H9 (cell line): ENCODE data around the gene TRMU. TPM values are rescaled to one million over a fixed set of nuclear protein-coding genes. Genes with fewer than 3 reads are reported as not detected.

Experiments
- DNase-seq: peaks from one replicate; pipeline ENCODE4 v3.0.0-alpha.2; 2017
- H2AFZ ChIP-seq: one replicate; pipeline ENCODE4 v1.6.1; 2013; ENCODE audit warnings: mild to moderate bottlenecking, low read length, control low read depth, moderate library complexity
- H2AK5ac ChIP-seq: 2 replicates; pipeline ENCODE4 v1.6.1; 2013; ENCODE audit warnings: low read length, control low read depth, mixed read lengths; ENCODE audit not compliant: insufficient read length
- H2BK120ac ChIP-seq: one replicate; pipeline ENCODE4 v1.6.1; 2013; ENCODE audit warnings: low read depth, mild to moderate bottlenecking, low read length, control low read depth, inconsistent platforms; ENCODE audit not compliant: poor library complexity, severe bottlenecking
- H2BK12ac ChIP-seq: 2 replicates; pipeline ENCODE4 v1.6.1; 2013; ENCODE audit warnings: low read length, control low read depth, mixed read lengths, low read depth; ENCODE audit not compliant: insufficient read length
- H2BK15ac ChIP-seq: 2 replicates; pipeline ENCODE4 v1.6.1; 2013; ENCODE audit warnings: low read depth, low read length, control low read depth
- H2BK20ac ChIP-seq: one replicate; pipeline ENCODE4 v1.6.1; 2013; ENCODE audit warnings: low read depth, mild to moderate bottlenecking, low read length, control low read depth, inconsistent platforms; ENCODE audit not compliant: poor library complexity, severe bottlenecking
- H2BK5ac ChIP-seq: 2 replicates; pipeline ENCODE4 v1.6.1; 2013; ENCODE audit warnings: low read length, control low read depth, mixed read lengths; ENCODE audit not compliant: insufficient read length
- H3K14ac ChIP-seq: 2 replicates; pipeline ENCODE4 v1.6.1; 2013; ENCODE audit warnings: low read length, control low read depth; ENCODE audit not compliant: insufficient read depth
- H3K18ac ChIP-seq: 2 replicates; pipeline ENCODE4 v1.6.1; 2013; ENCODE audit warnings: low read depth, mild to moderate bottlenecking, mixed read lengths, low read length, control low read depth; ENCODE audit not compliant: insufficient read length
- H3K23ac ChIP-seq: 2 replicates; pipeline ENCODE4 v1.6.1; 2013; ENCODE audit warnings: low read length, control low read depth, mixed read lengths, low read depth; ENCODE audit not compliant: insufficient read length
- H3K23me2 ChIP-seq: 2 replicates; pipeline ENCODE4 v1.6.1; 2013; ENCODE audit warnings: low read depth, mild to moderate bottlenecking, mixed read lengths, low read length, control low read depth; ENCODE audit not compliant: insufficient read length, poor library complexity, severe bottlenecking
- H3K27ac ChIP-seq: 2 replicates; pipeline ENCODE4 v1.5.1; 2013; ENCODE audit warnings: low read length, control low read depth, mixed read lengths, low read depth; ENCODE audit not compliant: insufficient read length
- H3K27me3 ChIP-seq: 2 replicates; pipeline ENCODE4 v1.6.1; 2013; ENCODE audit warnings: low read length, control low read depth, inconsistent platforms; ENCODE audit not compliant: insufficient read depth
- H3K4ac ChIP-seq: 2 replicates; pipeline ENCODE4 v1.6.1; 2013; ENCODE audit warnings: low read depth, mild to moderate bottlenecking, control low read depth, inconsistent platforms, low read length, moderate library complexity
- H3K4me1 ChIP-seq: 2 replicates; pipeline ENCODE4 v1.6.1; 2013; ENCODE audit warnings: low read length, control low read depth, inconsistent platforms; ENCODE audit not compliant: insufficient read depth
- H3K4me2 ChIP-seq: 2 replicates; pipeline ENCODE4 v1.6.1; 2013; ENCODE audit warnings: low read length, control low read depth, mixed read lengths; ENCODE audit not compliant: insufficient read length, insufficient read depth
- H3K56ac ChIP-seq: 2 replicates; pipeline ENCODE4 v1.6.1; 2013; ENCODE audit warnings: low read depth, mild to moderate bottlenecking, mixed read lengths, low read length, control low read depth; ENCODE audit not compliant: insufficient read length
- H3K79me1 ChIP-seq: 2 replicates; pipeline ENCODE4 v1.6.1; 2013; ENCODE audit warnings: low read depth, mild to moderate bottlenecking, moderate library complexity, low read length, control low read depth, inconsistent platforms; ENCODE audit not compliant: insufficient read depth, poor library complexity, severe bottlenecking
- H3K79me2 ChIP-seq: 2 replicates; pipeline ENCODE4 v1.6.1; 2013; ENCODE audit warnings: low read length, control low read depth, inconsistent platforms; ENCODE audit not compliant: insufficient read depth
- H3K9ac ChIP-seq: 2 replicates; pipeline ENCODE4 v1.6.1; 2013; ENCODE audit warnings: low read length, control low read depth, mixed read lengths; ENCODE audit not compliant: insufficient read length; ENCODE audit errors: extremely low read depth
- H3K9me3 ChIP-seq: one replicate; pipeline ENCODE4 v1.6.1; 2013; ENCODE audit warnings: low read depth, low read length, inconsistent platforms; ENCODE audit not compliant: control insufficient read depth
- H3T11ph ChIP-seq: one replicate; pipeline ENCODE4 v1.6.1; 2013; ENCODE audit warnings: mild to moderate bottlenecking, low read length, control low read depth, inconsistent platforms
- H4K20me1 ChIP-seq: one replicate; pipeline ENCODE4 v1.6.1; 2013; ENCODE audit not compliant: control insufficient read depth, insufficient read length, insufficient read depth
- H4K5ac ChIP-seq: 2 replicates; pipeline ENCODE4 v1.6.1; 2013; ENCODE audit warnings: low read depth, mild to moderate bottlenecking, mixed read lengths, low read length, control low read depth; ENCODE audit not compliant: insufficient read length
- H4K8ac ChIP-seq: replicated peaks from 2 replicates; pipeline ENCODE4 v1.6.1; 2013; ENCODE audit warnings: low read length, control low read depth, mixed read lengths, low read depth; ENCODE audit not compliant: insufficient read length
- H4K91ac ChIP-seq: 2 replicates; pipeline ENCODE4 v1.6.1; 2013; ENCODE audit warnings: low read depth, mild to moderate bottlenecking, moderate library complexity, mixed read lengths, low read length, control low read depth; ENCODE audit not compliant: insufficient read length
- H3K27ac Mint-ChIP-seq, 3 experiments: 2 replicates in 2 of 3; 3 replicates in 1 of 3; pipeline ENCODE4 v1.8.0; 2020 to 2021; ENCODE audit warnings: mixed read lengths in 3 of 3, mild to moderate bottlenecking in 1 of 3, moderate library complexity in 1 of 3
- H3K27me3 Mint-ChIP-seq: 2 replicates; pipeline ENCODE4 v1.8.0; 2021; ENCODE audit warnings: low read depth, mild to moderate bottlenecking, moderate library complexity, mixed read lengths
- H3K36me3 Mint-ChIP-seq, 3 experiments: 2 replicates in 2 of 3; 3 replicates in 1 of 3; pipeline ENCODE4 v1.8.0; 2020 to 2021; ENCODE audit warnings: low read depth in 3 of 3, mixed read lengths in 3 of 3; ENCODE audit not compliant: insufficient read depth in 1 of 3
- H3K4me1 Mint-ChIP-seq, 2 experiments: 2 replicates each; pipeline ENCODE4 v1.8.0; 2020; ENCODE audit warnings: mixed read lengths in 2 of 2
- H3K4me3 Mint-ChIP-seq, 2 experiments: 2 replicates in 1 of 2; 3 replicates in 1 of 2; pipeline ENCODE4 v1.8.0; 2020 to 2021; ENCODE audit warnings: mild to moderate bottlenecking in 2 of 2, mixed read lengths in 2 of 2, moderate library complexity in 1 of 2
- H3K9me3 Mint-ChIP-seq, 2 experiments: 2 replicates in 1 of 2; 3 replicates in 1 of 2; pipeline ENCODE4 v1.8.0; 2020; ENCODE audit warnings: mild to moderate bottlenecking in 2 of 2, mixed read lengths in 2 of 2, moderate library complexity in 1 of 2
- CTCF ChIP-seq: fragments of 200-600 bp; sonication (generic); conservative IDR thresholded peaks from 3 replicates; pipeline ENCODE4 v1.8.0; 2021; ENCODE audit warnings: antibody characterized with exemption, mild to moderate bottlenecking
- WGBS: extraction: QIAGEN DNeasy Blood & Tissue Kit; methylation state at CpG from one replicate; pipeline ENCODE4 v1.1.7; 2013; ENCODE audit warnings: missing lambda C conversion rate, low lambda C conversion rate, mixed read lengths; ENCODE audit not compliant: insufficient read length; ENCODE audit errors: extremely low coverage; 5-methylcytosine and 5-hydroxymethylcytosine counted together
- total RNA-seq: library from RNA; stranded (reverse); gene quantifications from 2 replicates; pipeline ENCODE4 v1.2.1, GENCODE V29; 2021

TRMU gene
- total RNA-seq, 1 experiment from 2014 or later = 86.3 TPM

- H3K9ac ChIP-seq = no peak overlapping the region
- H4K20me1 ChIP-seq = no peaks in the 10 kb centered on the region
- Mint-ChIP-seq H3K36me3 (peaks cover 0 to 5% (median 3%) of the 10 kb centered on the region in 3 experiments; a peak in 2 of 7 replicates), H3K9me3 (no peaks in the 10 kb centered on the region), H3K27ac (peak overlapping the region in 2 of 3 experiments; percentile 23 to 40; a peak in 3 of 7 replicates), H3K27me3 (no peaks in the 10 kb centered on the region), H3K4me3 (no peak overlapping the region; a peak in 1 of 5 replicates), H3K4me1 (peaks cover 12% of the 10 kb centered on the region in 2 experiments)
- H3K79me1 ChIP-seq = no peaks in the 10 kb centered on the region
- H3T11ph ChIP-seq = no peak overlapping the region
- H3K4me2 ChIP-seq = no peak overlapping the region
- H3K9me3 ChIP-seq = no peaks in the 10 kb centered on the region
- no peak overlapping the region for H2BK120ac ChIP-seq
- H3K27me3 ChIP-seq = no peaks in the 10 kb centered on the region
- TF ChIP-seq CTCF = no peak
- no peak overlapping the region for H3K4ac ChIP-seq
- H3K27ac ChIP-seq = no peak overlapping the region
- no peak overlapping the region for H2AFZ ChIP-seq
- WGBS = no CpG with 5 or more reads among the region's 31 CpGs
- H2AK5ac ChIP-seq = no peak overlapping the region
- no peaks in the 10 kb centered on the region for H3K4me1 ChIP-seq
- no peak overlapping the region for H2BK5ac ChIP-seq
- no peaks in the 10 kb centered on the region for H3K79me2 ChIP-seq
- H2BK12ac ChIP-seq = no peak overlapping the region
- H3K18ac ChIP-seq = no peak overlapping the region
- no peak overlapping the region for H3K56ac ChIP-seq
- H4K5ac ChIP-seq = no peak overlapping the region
- no peak overlapping the region for H2BK20ac ChIP-seq
- H4K91ac ChIP-seq = no peak overlapping the region
- no peak overlapping the region for H3K14ac ChIP-seq
- no peak for DNase-seq
- no peaks in the 10 kb centered on the region for H3K23me2 ChIP-seq
- H2BK15ac ChIP-seq = no peak overlapping the region
- no peak overlapping the region for H4K8ac ChIP-seq
- no peak overlapping the region for H3K23ac ChIP-seq
These were observed 33.6 kb downstream of the TRMU start for GRCh38 chr22:46368871-46369715.
